T-helper 2 cell (primary cell): ENCODE results near the gene GRXCR2.
A peak's percentile ranks its signal among the peaks of the same experiment; 100 is the strongest.
"Not testable (repeated sequence)": the region's sequence is repeated elsewhere in the genome, so short reads cannot be mapped to it uniquely, and the experiment has no call there.

Source experiments
- DNase-seq, 5 experiments: peaks; one replicate each; pipeline versions ENCODE4 v3.0.0 to v3.0.0-alpha.2; 2012 to 2022
- total RNA-seq, 2 donors: gene quantifications; one replicate each; lab custom pipeline; 2026; lab: John Stamatoyannopoulos, UW

GRXCR2 gene, protein sequence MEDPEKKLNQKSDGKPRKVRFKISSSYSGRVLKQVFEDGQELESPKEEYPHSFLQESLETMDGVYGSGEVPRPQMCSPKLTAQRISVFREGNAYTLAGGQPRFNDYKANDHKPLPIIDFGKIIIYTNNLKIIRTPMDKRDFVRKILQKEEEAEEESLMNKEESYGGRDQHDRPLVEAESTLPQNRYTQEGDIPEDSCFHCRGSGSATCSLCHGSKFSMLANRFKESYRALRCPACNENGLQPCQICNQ
- 0 reads per million in 2 donors for total RNA-seq

DNA sequence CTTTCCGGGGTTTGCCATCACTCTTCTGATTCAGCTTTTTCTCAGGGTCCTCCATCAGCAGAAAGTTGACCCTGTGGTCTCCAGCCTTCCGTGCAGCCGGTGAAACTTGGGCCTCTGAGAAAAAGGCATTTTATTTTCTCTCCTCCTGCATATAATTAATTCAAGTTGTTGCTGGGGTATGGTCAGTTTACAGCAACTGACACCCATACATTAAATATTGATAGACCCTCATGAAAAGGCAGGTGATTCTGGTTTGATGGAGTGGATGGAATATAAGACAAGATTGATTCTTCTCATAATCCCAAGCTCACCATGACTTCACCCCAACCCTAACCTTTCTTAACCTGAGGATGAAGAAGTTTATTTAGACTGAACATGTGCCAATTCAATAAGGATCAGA lies at the start of gene GRXCR2:
Gene GRXCR2, minus strand, starts transcription at position 101 of the 400 bp plus-strand sequence. Its CDS starts 46 bp downstream, at position 55.
- DNase-seq = no peak

DNA sequence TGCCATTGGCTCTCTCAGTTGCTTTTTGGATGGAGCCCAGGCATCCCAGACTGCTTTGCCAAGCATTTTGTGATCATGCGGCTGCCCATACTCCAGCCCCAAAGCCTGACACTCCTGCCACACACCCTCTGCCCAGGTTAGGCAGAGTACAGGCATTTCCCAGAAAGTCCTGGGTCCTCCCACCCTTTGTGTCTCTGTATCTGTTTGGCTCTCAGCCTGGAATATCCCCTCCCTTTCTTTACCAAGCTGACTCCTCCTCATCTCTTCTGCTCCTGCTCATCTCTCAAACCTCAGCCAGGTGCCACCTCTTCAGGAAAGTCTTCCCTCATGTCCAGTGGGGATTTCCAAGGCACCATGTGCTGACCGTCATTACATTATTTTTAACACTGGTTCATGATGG lies 49.2 kb upstream of the GRXCR2 start:
- no peak for DNase-seq

- DNase-seq = no peak
Observed at GRCh38 chr5:145921211-145921610, 48.4 kb upstream of the GRXCR2 start.

- no peak for DNase-seq
Observed at GRCh38 chr5:145920542-145921210, 47.9 kb upstream of the GRXCR2 start.

- DNase-seq = no peak
Observed at GRCh38 chr5:145919413-145919812, 46.6 kb upstream of the GRXCR2 start.

DNA sequence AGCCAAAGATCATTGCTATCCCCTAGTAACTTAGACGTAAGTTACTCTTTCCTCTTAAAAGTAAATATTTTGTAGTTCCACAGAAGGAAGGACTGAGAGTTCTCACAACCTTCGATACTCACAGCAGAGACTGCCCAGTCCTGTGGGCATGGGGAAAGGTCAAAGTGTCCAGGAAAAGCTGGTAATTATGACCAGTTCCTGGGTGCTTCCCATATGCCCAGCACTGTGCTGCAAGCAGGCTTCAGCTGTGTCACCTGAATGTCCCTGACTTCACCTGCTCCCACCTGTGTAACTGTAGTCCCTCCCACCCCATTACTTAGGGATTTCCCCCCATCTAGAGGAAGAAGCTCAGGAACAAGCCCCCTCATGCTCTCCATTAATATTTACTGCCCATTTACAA lies 45.6 kb upstream of the GRXCR2 start:
- no peak for DNase-seq

DNA sequence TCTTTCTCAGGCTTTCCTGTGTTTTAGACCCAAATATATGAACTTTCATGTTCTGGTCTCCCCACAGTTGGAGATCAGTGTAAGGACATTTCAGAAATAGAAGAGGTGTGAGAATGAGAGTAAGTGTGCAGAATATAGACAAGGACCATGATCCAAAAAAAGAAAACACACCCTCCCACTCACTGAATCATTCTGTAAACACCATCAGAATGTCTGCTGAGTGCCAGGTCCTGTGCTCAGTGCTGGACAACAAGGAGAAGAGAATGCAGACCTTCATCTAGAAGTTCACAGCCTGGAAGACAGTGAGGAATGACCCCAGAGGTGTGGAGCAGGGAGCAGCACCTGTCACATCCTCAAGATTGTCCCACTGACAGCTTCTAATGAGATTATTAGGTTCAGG lies 44.5 kb upstream of the GRXCR2 start:
- DNase-seq = no peak

DNA sequence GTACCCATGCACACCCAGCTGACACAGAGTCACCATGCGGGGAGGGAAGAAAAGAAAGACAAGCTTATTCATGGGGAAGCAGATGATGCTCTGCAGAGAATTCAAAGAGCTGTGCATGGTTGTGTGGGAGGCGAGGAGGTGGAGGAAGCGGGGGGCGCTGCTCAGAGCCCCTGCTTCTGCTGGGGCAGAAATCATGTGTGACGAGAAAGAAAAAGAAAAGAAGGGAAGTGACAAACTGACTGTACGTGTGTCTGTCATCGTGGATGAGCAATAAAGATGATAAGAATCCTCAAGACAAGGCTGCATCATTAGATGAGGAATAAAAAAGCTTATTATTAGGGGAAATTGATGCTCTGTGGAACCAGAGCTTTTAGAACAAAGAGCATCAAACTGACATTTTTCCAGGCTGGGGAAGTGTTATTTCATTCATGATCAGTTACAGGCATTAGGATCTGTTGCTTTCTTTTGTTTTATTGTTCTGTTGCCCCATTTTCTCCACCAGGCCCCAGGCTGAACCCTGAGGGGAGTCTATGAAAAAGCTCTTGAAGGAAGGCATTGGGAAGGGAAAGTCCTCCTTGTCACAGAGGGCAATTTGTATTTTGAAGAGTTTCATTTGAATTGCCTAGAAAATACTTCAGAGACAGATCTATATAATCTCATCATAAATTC lies 43.3 kb upstream of the GRXCR2 start:
- DNase-seq = no peak

- DNase-seq = no peak
Observed at GRCh38 chr5:145913701-145914100, 40.9 kb upstream of the GRXCR2 start.

DNA sequence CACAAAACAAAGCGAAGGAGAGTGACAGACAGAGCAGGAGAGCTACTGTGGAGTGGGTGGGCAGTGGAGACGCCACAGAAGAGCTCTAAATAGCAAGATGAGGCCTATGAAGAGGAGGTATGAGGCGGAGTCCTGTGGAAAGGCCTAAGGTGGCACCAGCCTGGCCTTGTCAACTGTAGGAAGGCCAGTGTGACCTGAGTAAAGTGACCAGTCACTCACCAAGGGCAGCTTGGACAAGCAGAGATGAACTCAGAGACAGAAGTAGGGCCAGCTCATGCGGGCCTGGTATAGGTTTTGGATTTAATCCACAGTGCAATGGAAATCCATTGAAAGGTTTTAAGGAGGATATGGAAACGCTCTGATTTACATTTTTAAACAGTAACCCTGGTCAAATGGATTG lies 39.8 kb upstream of the GRXCR2 start:
- no peak for DNase-seq

- no peak for DNase-seq
Observed at GRCh38 chr5:145912019-145912418, 39.2 kb upstream of the GRXCR2 start.

DNA sequence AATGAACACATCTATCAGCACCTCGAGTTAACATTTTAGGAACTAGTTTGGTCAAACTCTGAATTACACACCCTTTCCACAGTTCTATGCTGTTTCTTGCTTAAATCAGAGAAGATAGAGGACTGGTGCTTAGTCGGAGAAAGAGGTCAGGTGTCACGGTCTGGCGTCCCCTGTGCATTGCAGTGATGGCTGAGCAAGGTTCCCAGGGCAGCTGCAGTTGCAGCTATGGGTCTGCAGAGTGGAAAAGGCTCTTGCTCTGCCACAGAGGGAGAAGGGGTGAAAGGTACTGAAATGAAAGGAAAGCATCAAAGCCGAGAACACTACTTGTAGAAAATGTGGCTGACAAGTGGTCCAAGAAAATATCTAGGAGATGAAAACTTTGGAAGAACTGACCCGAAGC lies 38.4 kb upstream of the GRXCR2 start:
- no peak for DNase-seq

DNA sequence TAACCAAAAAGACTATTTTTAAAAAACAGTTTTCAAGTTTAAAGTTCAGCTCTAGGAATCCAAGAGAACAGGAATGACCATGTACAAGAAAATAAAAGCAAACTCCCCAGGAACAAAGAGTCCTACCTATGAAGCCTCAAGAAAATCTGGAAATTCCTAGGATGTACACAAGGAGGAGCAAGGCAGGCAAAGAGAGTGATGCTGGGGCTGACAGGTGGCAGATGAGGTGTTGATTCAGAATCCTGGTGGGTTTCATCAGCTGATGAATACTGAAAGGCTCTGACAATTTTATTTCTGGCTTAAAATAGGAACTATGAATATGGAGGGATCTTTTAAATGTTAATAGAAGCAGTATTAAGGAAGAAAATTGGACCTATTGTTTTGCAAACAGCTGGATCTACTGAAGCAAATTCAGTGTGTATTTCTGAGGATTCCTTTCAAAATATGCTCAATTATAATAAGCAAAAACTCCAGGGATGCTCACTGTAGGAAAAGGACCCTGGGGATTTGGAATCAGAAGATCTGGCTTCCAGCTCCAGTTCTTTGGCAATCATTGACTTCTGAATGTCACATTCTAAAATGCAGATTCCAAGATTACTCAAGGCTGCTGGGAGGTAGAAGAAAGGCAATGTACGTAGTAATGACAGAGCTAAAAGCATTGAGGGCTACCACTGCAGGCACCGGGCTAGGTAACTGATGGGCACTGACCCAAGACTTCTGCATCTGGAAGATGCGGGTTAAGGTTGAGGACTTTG lies 35.6 kb upstream of the GRXCR2 start:
- no peak for DNase-seq

DNA sequence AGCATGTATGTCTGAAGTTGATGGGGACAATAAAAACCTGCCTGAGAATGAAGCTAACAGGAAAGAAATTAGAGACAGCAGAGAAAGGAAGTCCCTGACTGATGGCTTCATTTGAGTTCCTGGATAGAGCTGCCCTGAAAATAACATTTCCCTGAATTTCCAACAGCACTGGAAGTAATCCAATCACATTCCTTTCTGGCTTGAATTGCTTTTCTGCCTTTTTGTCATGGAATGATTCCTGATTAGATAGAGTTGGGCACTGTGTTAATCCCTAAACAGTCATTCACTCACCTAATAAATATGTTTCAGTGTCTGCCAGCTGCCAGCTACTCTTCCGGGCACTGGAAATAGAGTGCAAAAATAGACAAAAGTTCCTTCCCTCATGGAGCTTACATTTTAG lies 33.6 kb upstream of the GRXCR2 start:
- DNase-seq = no peak

DNA sequence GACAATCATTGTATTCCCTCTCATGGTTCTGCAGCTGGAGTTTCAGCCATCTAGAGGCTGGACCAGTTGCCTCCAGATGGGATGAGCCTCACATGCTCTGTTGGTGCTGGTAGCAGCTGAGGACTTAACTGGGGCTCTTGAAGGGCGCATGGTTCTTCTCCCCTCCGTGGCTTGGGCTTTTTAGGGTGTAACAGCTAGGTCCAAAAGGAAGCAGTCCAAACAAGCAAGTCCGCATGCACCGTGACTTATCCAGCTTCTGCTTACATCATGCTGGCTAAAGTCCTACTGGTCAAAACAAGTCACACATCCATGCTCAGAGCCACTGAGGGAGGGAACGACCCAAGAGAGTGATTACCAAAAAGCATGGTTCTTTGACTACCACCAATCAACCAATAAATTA lies 31.9 kb upstream of the GRXCR2 start:
- no peak for DNase-seq

DNA sequence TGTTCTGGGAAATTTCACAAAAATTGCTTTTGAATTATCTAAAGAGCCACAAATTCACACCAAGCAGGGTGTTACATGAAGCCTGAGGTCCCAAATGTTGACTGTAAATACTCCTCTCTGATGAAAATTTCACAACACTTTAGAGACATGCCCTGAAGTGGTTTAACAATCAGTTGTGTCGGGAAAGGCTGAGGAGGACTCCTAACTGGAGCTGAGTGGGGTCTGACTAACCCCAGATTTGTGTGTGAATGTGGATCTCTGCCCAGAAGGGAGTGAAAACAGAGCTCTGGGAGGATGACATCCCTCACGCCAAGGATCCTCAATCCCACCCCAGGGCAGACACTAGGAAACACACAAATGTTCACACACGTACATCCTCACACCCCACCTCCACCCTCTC lies 31.1 kb upstream of the GRXCR2 start:
- DNase-seq = no peak

DNA sequence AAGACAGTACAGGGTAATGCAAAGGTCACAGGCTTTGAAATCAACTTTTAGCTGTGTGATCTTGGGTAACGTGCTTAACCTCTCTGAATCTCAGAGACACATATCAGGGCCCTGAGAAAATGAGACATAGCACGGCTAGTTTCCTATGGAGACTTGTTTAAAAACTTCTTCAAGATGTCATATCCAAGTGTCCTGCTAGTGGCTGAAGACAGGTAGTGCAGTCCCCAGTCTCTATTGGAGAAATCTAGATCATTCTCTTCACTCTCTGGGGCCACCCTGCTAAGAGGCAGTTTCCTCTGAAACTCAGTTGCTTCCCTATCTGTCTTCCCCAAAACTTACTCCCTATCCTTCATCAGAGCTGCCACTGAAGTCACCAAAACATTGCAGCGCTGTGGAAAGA lies 30.3 kb upstream of the GRXCR2 start:
- peak in 1 of 5 experiments; percentile 3 for DNase-seq

DNA sequence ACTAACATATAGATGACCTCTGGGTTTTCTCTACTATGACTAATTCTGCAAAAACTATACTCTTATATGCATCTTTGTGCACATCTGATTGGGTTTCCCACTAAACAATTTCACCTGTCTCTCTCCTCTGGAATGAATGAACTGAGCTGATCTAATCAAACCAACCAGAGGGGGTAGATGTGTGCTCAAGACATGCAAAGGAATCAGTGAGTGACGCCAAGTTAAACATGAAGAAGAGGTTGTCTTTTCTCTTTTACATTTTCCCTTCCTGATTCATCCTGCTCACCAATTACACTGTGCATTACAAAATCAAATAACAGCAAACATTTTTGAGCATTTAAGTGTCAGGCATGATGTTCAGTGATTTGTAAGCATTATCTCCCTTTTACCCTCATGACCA lies 29.6 kb upstream of the GRXCR2 start:
- DNase-seq = no peak

GRCh38 chr5:145898171-145898570 lies 25.4 kb upstream of the GRXCR2 start:
- DNase-seq = no peak

- not testable (repeated sequence) for DNase-seq
Observed at GRCh38 chr5:145891378-145891777, 18.6 kb upstream of the GRXCR2 start.

DNA sequence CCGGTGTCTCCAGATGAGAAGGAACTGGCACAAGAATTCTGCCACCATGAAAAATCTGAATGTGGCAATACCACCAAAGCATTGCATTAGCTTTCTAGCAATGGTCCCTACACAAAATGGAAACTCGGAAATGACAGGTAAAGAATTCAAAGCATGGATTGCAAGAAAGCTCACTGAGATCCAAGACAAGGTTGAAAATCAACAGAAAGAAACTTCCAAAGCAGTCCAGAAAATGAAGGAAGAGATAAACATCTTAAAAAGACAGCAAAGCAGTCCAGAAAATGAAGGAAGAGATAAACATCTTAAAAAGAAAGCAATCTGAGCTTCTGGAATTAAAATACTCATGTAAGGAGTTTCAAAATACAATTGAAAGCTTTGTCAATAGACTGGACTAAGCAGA lies 16.8 kb upstream of the GRXCR2 start:
- DNase-seq = no peak

GRCh38 chr5:145887976-145888574 lies 15.3 kb upstream of the GRXCR2 start:
- peak in 1 of 5 experiments; percentile 29 for DNase-seq

GRCh38 chr5:145887217-145887616 lies 14.4 kb upstream of the GRXCR2 start:
- DNase-seq = no peak
